Endometrium (tissue), 2 donors: ENCODE data around the gene RAB3IL1.
"Not testable (repeated sequence)": the region's sequence is repeated elsewhere in the genome, so short reads cannot be mapped to it uniquely, and the experiment has no call there.

Experiments used
- FAIRE-seq: peaks from 2 replicates; lab custom pipeline; 2012; peaks lifted over from hg19 to GRCh38; lab: Jason Lieb, UNC
- donor health status: control.
- donor health status: control.

The RAB3IL1 gene

GRCh38 chr11:61917334-61918109 is at the start of gene RAB3IL1:
TSS of gene RAB3IL1 (minus strand) at chr11:61917566. CDS start at chr11:61917367, 199 bp downstream.
- FAIRE-seq = no peak

- no peak for FAIRE-seq
These were observed 49.4 kb upstream of the RAB3IL1 start for GRCh38 chr11:61966734-61967115.

GRCh38 chr11:61964666-61965271 is 47.4 kb upstream of the RAB3IL1 start:
- FAIRE-seq = not testable (repeated sequence)

- FAIRE-seq = no peak
These were observed 46.8 kb upstream of the RAB3IL1 start for GRCh38 chr11:61964058-61964665.

GRCh38 chr11:61963282-61964057 is 46.1 kb upstream of the RAB3IL1 start:
- FAIRE-seq = no peak

GRCh38 chr11:61963016-61963281 is 45.6 kb upstream of the RAB3IL1 start:
- FAIRE-seq = no peak

GRCh38 chr11:61962213-61963015 is 45.0 kb upstream of the RAB3IL1 start:
- FAIRE-seq = no peak

GRCh38 chr11:61961570-61962212 is 44.3 kb upstream of the RAB3IL1 start:
- FAIRE-seq = no peak

GRCh38 chr11:61960532-61960931 is 43.2 kb upstream of the RAB3IL1 start:
- no peak for FAIRE-seq

GRCh38 chr11:61959678-61960077 is 42.3 kb upstream of the RAB3IL1 start:
- no peak for FAIRE-seq

GRCh38 chr11:61959114-61959513 is 41.7 kb upstream of the RAB3IL1 start:
- FAIRE-seq = no peak

- no peak for FAIRE-seq
These were observed 41.2 kb upstream of the RAB3IL1 start for GRCh38 chr11:61958590-61958989.

GRCh38 chr11:61957021-61957770 is 39.8 kb upstream of the RAB3IL1 start:
- FAIRE-seq = no peak

- FAIRE-seq = no peak
These were observed 39.0 kb upstream of the RAB3IL1 start for GRCh38 chr11:61956191-61957020.

- FAIRE-seq = no peak
These were observed 38.2 kb upstream of the RAB3IL1 start for GRCh38 chr11:61955422-61956135.

GRCh38 chr11:61954851-61955421 is 37.6 kb upstream of the RAB3IL1 start:
- FAIRE-seq = no peak

- no peak for FAIRE-seq
These were observed 36.9 kb upstream of the RAB3IL1 start for GRCh38 chr11:61954106-61954850.

GRCh38 chr11:61953632-61954031 is 36.3 kb upstream of the RAB3IL1 start:
- not testable (repeated sequence) for FAIRE-seq
